K562 (cell line): ENCODE results near the gene POC1B. TPM values are rescaled to one million over a fixed set of nuclear protein-coding genes. Genes with fewer than 3 reads are reported as not detected.

Experiments
- ATAC-seq: fragments of 200-7000 bp; cut with Tn5 transposase; 3 replicates; pipeline ENCODE4 v1.9.1; 2020; ENCODE audit warnings: moderate library complexity
- BruUV-seq: library from RNA; stranded (reverse); fragments of 400-500 nt; replicated peaks from 2 replicates; lab custom pipeline; 2021; lab: Mats Ljungman, UMichigan
- CTCF ChIA-PET: fragments of 300-600 bp; formaldehyde crosslinking; extraction: SDS; loops from one replicate; lab custom pipeline; 2021; ENCODE audit warnings: low intra/inter-chr PET ratio; lab: Yijun Ruan, JAX
- POLR2A ChIA-PET: fragments of 300-600, 350-650 bp; sonication (Branson Sonifier 250); formaldehyde crosslinking; extraction: SDS; loops from one replicate; lab custom pipeline; 2021; ENCODE audit warnings: antibody characterized with exemption, inconsistent platforms; lab: Yijun Ruan, JAX
- DNase-seq, 4 experiments: peaks; one replicate each; pipeline versions ENCODE4 v3.0.0 to v3.0.0-alpha.2; 2011 to 2018; ENCODE audit warnings: low spot score in 3 of 4, mixed read lengths in 3 of 4; ENCODE audit errors: extremely low read depth in 1 of 4
- FAIRE-seq: peaks from 2 replicates; lab custom pipeline; 2011; peaks lifted over from hg19 to GRCh38; lab: Jason Lieb, UNC
- H2AFZ ChIP-seq: 2 replicates; pipeline ENCODE4 v1.6.0; 2011; ENCODE audit warnings: low read depth, low read length, control low read depth, inconsistent platforms
- H3K27ac ChIP-seq: fragments of 200-600 bp; 3 replicates; pipeline ENCODE4 v1.8.0; 2011; ENCODE audit warnings: low read depth, mild to moderate bottlenecking, control low read depth, inconsistent platforms, low read length, moderate library complexity, mixed read lengths; ENCODE audit errors: extremely low read depth
- H3K27me3 ChIP-seq, 2 experiments: fragments of 300-600 bp in 1 of 2; 2 replicates in 1 of 2; 3 replicates in 1 of 2; pipeline versions ENCODE4 v1.6.0 to v1.8.0; 2011; ENCODE audit warnings: inconsistent platforms in 2 of 2, low read length in 2 of 2, mild to moderate bottlenecking in 1 of 2, mixed read lengths in 1 of 2, moderate library complexity in 1 of 2; ENCODE audit not compliant: control insufficient read depth in 2 of 2, insufficient read depth in 2 of 2
- H3K36me3 ChIP-seq: fragments of 300-600 bp; 3 replicates; pipeline ENCODE4 v1.8.0; 2011; ENCODE audit warnings: mild to moderate bottlenecking, low read length, inconsistent platforms; ENCODE audit not compliant: control insufficient read depth, insufficient read depth
- H3K4me1 ChIP-seq, 2 experiments: fragments of 200-600 bp in 1 of 2; replicated peaks in 1 of 2; 2 replicates in 1 of 2; 3 replicates in 1 of 2; pipeline versions ENCODE4 v1.5.1 to v1.8.0; 2011; ENCODE audit warnings: inconsistent platforms in 2 of 2, low read length in 2 of 2, mild to moderate bottlenecking in 1 of 2, mixed read lengths in 1 of 2, moderate library complexity in 1 of 2; ENCODE audit not compliant: control insufficient read depth in 2 of 2, insufficient read depth in 2 of 2
- H3K4me2 ChIP-seq: 2 replicates; pipeline ENCODE4 v1.6.1; 2011; ENCODE audit warnings: low read length, control low read depth, inconsistent platforms, mixed read lengths; ENCODE audit not compliant: insufficient read depth
- H3K4me3 ChIP-seq: fragments of 200-600 bp; sonication (generic), shearing (Covaris generic); 2 replicates; pipeline ENCODE4 v1.5.1; 2016; ENCODE audit warnings: control low read depth, inconsistent platforms
- H3K79me2 ChIP-seq: fragments of 200-600 bp; 3 replicates; pipeline ENCODE4 v1.8.0; 2011; ENCODE audit warnings: low read length, inconsistent platforms; ENCODE audit not compliant: control insufficient read depth, insufficient read depth
- H3K9ac ChIP-seq, 2 experiments: 2 replicates each; pipeline versions ENCODE4 v1.6.0 to v1.6.1; 2011; ENCODE audit warnings: low read depth in 2 of 2, low read length in 2 of 2, control low read depth in 1 of 2, inconsistent platforms in 1 of 2, mild to moderate bottlenecking in 1 of 2, mixed read lengths in 1 of 2; ENCODE audit not compliant: insufficient read depth in 1 of 2
- H3K9me1 ChIP-seq: one replicate; pipeline ENCODE4 v1.6.0; 2011; ENCODE audit warnings: inconsistent platforms, mild to moderate bottlenecking, low read length, moderate library complexity; ENCODE audit not compliant: control insufficient read depth, insufficient read depth
- H3K9me3 ChIP-seq: replicated peaks from 2 replicates; pipeline ENCODE4 v1.5.1; 2011; ENCODE audit warnings: low read depth, low read length, inconsistent platforms; ENCODE audit not compliant: control insufficient read depth, insufficient read depth
- H4K20me1 ChIP-seq: replicated peaks from 2 replicates; pipeline ENCODE4 v1.6.1; 2011; ENCODE audit warnings: low read length, inconsistent platforms, mixed read lengths; ENCODE audit not compliant: control insufficient read depth, insufficient read depth
- BCOR ChIP-seq: fragments of 450-650 bp; IDR thresholded peaks from 2 replicates; pipeline ENCODE4 v1.6.1; 2016
- CEBPZ ChIP-seq: fragments of 150-350 bp; IDR thresholded peaks from 2 replicates; pipeline ENCODE4 v1.6.1; 2014; ENCODE audit warnings: low read depth, mild to moderate bottlenecking, low read length, borderline replicate concordance
- HINFP ChIP-seq: fragments of 450-650 bp; conservative IDR thresholded peaks from 2 replicates; pipeline ENCODE4 v1.6.1; 2016; ENCODE audit warnings: missing genetic modification characterization, low read depth, mild to moderate bottlenecking, control low read depth, missing compliant biosample characterization
- NFATC3 ChIP-seq: fragments of 450-650 bp; IDR thresholded peaks from 2 replicates; pipeline ENCODE4 v1.6.1; 2017; ENCODE audit warnings: mild to moderate bottlenecking
- NR2C2 ChIP-seq, 2 experiments: fragments of 200-800 bp in 1 of 2; sonication (Bioruptor generic) in 1 of 2; sonication (generic) in 1 of 2; formaldehyde crosslinking in 1 of 2; IDR thresholded peaks; 2 replicates each; pipeline versions ENCODE4 v1.6.1 to v1.8.0; 2016 to 2022; ENCODE audit warnings: mild to moderate bottlenecking in 1 of 2, missing compliant biosample characterization in 1 of 2, missing genetic modification characterization in 1 of 2, missing genetic modification reagents in 1 of 2
- REST ChIP-seq, 2 experiments: fragments of 450-650 bp; formaldehyde crosslinking in 1 of 2; IDR thresholded peaks; 2 replicates each; pipeline versions ENCODE4 v1.4.0 to v1.6.1; 2014 to 2020; ENCODE audit warnings: mild to moderate bottlenecking in 2 of 2, borderline replicate concordance in 1 of 2, low read depth in 1 of 2
- ZBTB17 ChIP-seq: fragments of 450-650 bp; formaldehyde crosslinking; IDR thresholded peaks from 2 replicates; pipeline ENCODE4 v1.4.0; 2020; ENCODE audit warnings: mild to moderate bottlenecking
- ZNF121 ChIP-seq: sonication (generic); formaldehyde crosslinking; conservative IDR thresholded peaks from 2 replicates; pipeline ENCODE4 v1.8.0; 2022; ENCODE audit warnings: missing genetic modification reagents
- ZNF212 ChIP-seq: fragments of 450-650 bp; formaldehyde crosslinking; IDR thresholded peaks from 2 replicates; pipeline ENCODE4 v1.4.0; 2020; ENCODE audit warnings: mild to moderate bottlenecking
- ZNF77 ChIP-seq: fragments of 250-450 bp; sonication (Bioruptor Pico); IDR thresholded peaks from 2 replicates; pipeline ENCODE4 v1.5.0; 2020
- WGBS: fragments of 100-300 bp; shearing (Covaris generic); methylation state at CpG from one replicate; pipeline ENCODE4 v1.1.6; 2016; ENCODE audit warnings: low coverage, mixed read lengths; ENCODE audit not compliant: insufficient coverage; ENCODE audit errors: missing lambda C conversion rate; 5-methylcytosine and 5-hydroxymethylcytosine counted together
- in situ Hi-C: fragments of 300-500 bp; cut with MboI; formaldehyde crosslinking; loops from 4 replicates; pipeline ENCODE4 v1.15.0; 2018; ENCODE audit warnings: inconsistent platforms, mixed read lengths
- intact Hi-C: fragments of 100-400 bp; cut with micrococcal nuclease; formaldehyde crosslinking; loops from 2 replicates; pipeline ENCODE4 v1.14.2; 2022
- polyA plus RNA-seq, 8 experiments: library from polyadenylated mRNA; depleted of rRNA in 4 of 8; stranded (reverse) in 5 of 8; unstranded in 3 of 8; fragments of >200 nt; fragmentation: Nextera tagmentation in 2 of 8; fragmentation: Illumina TruSeq in 1 of 8; extraction: Ambion mirVana in 2 of 8; extraction: Trizol in 1 of 8; gene quantifications; 2 replicates each; pipeline versions ENCODE4 v1.2.1 to v1.2.3, GENCODE V29; 2011 to 2014; ENCODE audit warnings: inconsistent platforms in 1 of 8, missing spikeins in 1 of 8
- total RNA-seq, 7 experiments: library from RNA; depleted of rRNA in 6 of 7; stranded (reverse); fragments of >200 nt in 6 of 7; fragmentation: Illumina TruSeq in 2 of 7; extraction: Trizol in 2 of 7; gene quantifications; 2 replicates each; pipeline versions ENCODE4 v1.2.1 to v1.2.3, GENCODE V29; 2011 to 2021; ENCODE audit warnings: low replicate concordance in 1 of 7

POC1B gene
- total and polyA plus RNA-seq, 9 of the 15 experiments (the other 6 are each of a cell fraction or from before 2014, with no cell fraction given) = 4.5 to 16.1 (median 10.4) TPM

GRCh38 chr12:89429528-89429927, 96.3 kb downstream of the POC1B start:
- no peak for FAIRE-seq
- POLR2A ChIA-PET = no interaction called here
- no peak for TF ChIP-seq CEBPZ
- no peak for TF ChIP-seq BCOR
- TF ChIP-seq ZNF212 = no peak
- no peak for TF ChIP-seq ZBTB17 (CRISPR knock-in tag)
- no peak for TF ChIP-seq REST (IDR thresholded peaks at IDR 0.05; ENCODE audit: borderline replicate concordance)
- TF ChIP-seq REST (CRISPR knock-in tag; IDR thresholded peaks at IDR 0.05; ENCODE audit: low read depth) = no peak
- no peak for TF ChIP-seq ZNF77 (CRISPR knock-in tag)
- TF ChIP-seq NFATC3 = no peak
- no peak for TF ChIP-seq ZNF121 (CRISPR knock-in tag)
- no peak for TF ChIP-seq HINFP (tag)
- TF ChIP-seq NR2C2 (CRISPR knock-in tag; IDR thresholded peaks at IDR 0.05) = no peak
- no peak for TF ChIP-seq NR2C2 (tag; IDR thresholded peaks at IDR 0.05)

More at GRCh38 chr12:89429528-89429927, 96.3 kb downstream of the POC1B start:
- in situ Hi-C loops = no loop called here
- no peak overlapping the region for H2AFZ ChIP-seq
- no peaks in the 10 kb centered on the region for H3K36me3 ChIP-seq
- H3K9ac ChIP-seq = no peak overlapping the region
- no peaks in the 10 kb centered on the region for H3K4me1 ChIP-seq
- no peaks in the 10 kb centered on the region for H3K79me2 ChIP-seq
- no peak overlapping the region for H3K27ac ChIP-seq
- H4K20me1 ChIP-seq = no peaks in the 10 kb centered on the region
- no TSS peak for BruUV-seq
- intact Hi-C loops = no loop called here
- no peak for ATAC-seq
- no peak overlapping the region for H3K4me3 ChIP-seq
- no peak for DNase-seq
- H3K9me3 ChIP-seq = no peaks in the 10 kb centered on the region
- CTCF ChIA-PET = no interaction called here
- WGBS = 54% methylated on average over 3 of the region's 3 CpGs
- no peaks in the 10 kb centered on the region; a peak in 1 of 5 replicates for H3K27me3 ChIP-seq
- H3K9me1 ChIP-seq = no peaks in the 10 kb centered on the region
- no peak overlapping the region for H3K4me2 ChIP-seq
